ENCODE results near the gene FBXL5.

FBXL5 gene

DNA sequence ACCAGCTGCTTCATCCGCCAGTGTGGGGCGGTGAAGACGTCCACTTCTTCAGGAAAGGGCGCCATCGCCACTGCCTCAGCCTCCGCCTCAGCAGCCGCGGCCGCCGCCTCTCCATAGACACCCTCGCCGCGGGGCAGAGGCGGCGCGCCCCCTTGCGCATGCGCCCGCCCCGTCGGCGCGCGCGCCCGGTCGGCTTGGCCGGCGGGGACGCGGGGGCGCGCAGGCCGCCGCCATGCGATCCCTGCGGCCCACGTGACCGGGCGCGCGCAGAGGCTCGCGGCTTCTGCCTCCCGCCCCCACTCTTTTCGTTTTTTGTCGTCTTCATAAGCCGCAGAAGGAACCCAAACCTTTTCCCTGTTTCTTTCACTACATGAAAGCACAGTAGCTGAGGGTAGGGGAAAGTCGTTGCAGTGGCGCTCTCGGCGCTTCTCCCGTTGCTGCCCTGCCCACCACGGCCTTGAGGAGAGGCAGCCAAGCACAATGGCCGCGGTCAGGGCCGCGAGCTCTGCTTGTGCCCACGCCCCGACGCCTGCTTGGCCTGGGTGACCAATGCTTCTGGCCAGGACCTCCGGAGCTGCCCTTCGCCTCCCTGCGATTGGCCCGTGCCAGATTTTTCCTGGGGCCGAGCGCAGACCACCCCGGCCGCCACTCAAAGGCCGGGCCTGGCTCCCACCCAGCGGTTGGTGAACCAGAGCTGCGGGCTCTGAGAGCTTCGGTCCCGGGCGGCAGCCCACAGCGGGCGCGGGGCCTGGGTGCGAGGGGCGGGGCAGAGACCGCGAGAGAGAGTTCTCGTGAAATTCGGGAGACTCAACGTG is at the start of gene FBXL5:
TSS of gene FBXL5 (minus strand) at position 135 of the 815 bp plus-strand sequence. CDS start at position 65, 70 bp downstream.
- DNase-seq: peak; percentile 23 to 85

GRCh38 chr4:15704129-15704528 is 49.0 kb upstream of the FBXL5 start:
- DNase-seq: no peak

DNA sequence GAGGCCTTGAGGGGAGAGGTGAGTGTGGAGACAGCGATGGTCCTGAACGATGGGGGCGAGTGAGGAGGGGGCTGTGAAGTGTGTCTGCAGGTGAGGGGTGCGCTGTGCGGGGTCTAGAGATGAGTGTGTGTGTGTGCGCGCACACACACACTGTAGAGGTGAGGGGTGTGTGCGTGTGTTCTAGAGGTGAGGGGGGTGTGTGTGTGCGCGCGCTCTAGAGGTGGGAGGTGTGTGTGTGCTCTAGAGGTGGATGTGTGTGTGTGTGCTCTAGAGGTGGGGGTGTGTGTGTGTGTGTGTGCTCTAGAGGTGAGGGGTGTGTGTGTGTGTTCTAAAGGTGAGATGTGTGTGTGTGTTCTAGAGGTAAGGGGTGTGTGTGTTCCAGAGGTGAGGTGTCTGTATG is 48.3 kb upstream of the FBXL5 start:
- no peak for DNase-seq

GRCh38 chr4:15702941-15703403 is 47.8 kb upstream of the FBXL5 start, which contains the start of gene BST1:
Gene BST1 (plus strand): TSS chr4:15703065. CDS start chr4:15703145, 80 bp downstream.
- DNase-seq: no peak

GRCh38 chr4:15696866-15697265 is 41.7 kb upstream of the FBXL5 start:
- no peak for DNase-seq

DNA sequence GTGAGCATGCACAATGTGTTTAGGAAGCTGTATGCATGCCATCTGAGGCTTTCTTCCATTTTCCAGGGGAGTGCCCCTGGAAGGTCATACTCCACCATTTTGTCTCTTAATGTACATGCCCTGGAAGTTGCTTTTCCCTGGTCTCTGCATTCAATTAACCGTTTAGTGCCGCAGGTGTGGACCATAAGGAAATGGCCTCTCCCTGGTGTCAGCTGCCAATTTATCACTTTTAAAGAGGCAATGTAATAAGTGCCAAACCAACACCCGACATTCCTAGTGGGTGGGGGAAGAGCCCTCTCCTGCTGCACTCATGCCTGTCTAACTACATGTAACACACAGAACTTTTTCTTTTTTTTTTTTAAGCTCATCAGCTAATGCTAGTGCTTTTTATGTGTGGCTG is 40.6 kb upstream of the FBXL5 start:
- no peak for DNase-seq

GRCh38 chr4:15695240-15695699 is 40.1 kb upstream of the FBXL5 start:
- DNase-seq: peak in 1 of 2 experiments; percentile 49

- DNase-seq: no peak
Measured at GRCh38 chr4:15694431-15694830, 39.3 kb upstream of the FBXL5 start.

DNA sequence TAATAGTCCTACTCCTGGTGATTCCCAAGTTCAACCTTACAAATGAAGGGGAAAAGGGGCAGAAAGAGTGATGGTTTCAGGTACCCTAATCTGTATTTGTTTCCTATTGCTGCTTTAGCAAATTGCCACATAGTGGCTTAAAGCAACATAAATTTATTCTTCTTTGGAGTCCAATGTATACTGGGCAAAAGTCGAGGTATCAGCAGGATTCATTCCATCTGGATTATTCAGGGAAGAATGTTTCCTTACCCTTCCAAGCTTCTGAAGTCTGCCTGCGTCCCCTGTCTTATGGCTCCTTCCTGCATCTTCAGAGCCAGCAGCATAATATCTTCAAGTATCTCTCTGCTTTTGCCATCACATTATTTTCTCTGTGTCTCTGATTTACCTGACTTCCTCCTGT is 37.4 kb upstream of the FBXL5 start:
- DNase-seq: no peak

DNA sequence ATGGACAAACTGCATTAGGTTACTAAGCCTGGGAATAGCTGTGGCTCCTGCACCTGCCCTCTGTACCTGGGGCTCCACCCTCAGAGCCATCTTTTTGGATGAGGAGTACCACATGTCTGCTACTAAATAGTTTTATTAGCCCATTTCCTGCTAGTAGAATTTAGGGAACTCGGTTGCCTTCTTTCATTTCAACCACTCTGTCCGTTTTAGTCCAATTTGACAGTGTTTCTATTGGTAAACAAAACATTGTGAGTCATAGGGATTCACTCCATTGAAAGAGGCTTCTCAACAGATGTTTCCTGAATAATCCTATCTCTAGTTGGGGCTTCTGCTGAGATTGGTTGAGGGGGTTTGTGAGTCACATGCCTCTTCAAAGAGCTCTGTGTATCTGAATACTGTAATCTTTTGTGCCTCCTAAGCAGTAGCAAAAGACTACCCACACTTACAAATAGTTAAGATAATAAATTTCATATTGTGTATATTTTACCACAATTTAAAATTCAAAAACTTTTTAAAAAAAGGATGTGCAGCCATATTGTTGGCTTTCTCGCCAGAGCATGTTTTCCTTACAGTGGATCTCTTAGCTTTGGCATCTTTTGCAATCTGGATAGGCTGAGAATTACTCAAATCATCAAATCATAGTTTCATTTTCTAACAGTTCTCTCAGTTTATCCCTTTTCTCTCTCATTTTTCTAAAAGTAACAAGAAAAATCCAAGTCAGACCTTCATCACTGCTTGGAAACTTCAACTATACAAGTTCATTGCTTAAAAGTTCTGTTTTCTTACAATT is 36.4 kb upstream of the FBXL5 start:
- DNase-seq: peak in 1 of 2 experiments; percentile 5

DNA sequence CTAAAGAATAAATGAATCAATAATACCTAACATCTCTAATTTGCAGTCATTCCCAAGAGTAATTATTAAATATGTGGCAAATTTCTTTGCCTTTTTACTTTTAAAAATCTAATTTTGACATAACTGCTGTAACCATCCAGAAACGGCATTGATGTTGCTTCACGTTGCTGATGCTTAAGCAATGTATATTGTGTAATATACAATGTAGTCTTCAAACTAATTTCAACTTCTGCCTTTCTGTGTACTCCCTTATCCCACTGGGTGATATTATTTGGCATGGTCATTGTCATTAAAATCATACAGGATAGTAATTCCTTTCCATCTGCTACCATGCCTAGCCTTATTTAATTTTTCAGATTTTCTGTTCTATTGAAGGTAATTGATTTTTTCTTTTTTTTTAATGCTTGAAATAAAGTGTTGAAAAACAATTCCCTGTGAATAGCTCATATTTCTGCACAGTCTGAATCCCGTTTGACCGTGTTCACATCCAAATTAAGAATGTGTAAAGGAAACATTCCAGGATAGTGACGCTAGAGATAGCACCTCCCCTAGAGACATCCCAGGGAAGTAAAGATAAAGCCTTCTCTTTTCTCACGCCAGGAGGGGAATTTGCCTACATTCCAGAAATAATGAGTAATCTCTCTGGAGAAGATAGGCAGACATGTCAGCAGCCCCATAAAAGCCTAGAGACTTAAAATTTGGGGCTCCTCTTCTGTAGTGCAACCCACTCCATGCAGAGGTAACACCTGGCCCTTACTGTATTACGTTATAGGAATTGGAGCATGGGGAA is 35.1 kb upstream of the FBXL5 start:
- no peak for DNase-seq

DNA sequence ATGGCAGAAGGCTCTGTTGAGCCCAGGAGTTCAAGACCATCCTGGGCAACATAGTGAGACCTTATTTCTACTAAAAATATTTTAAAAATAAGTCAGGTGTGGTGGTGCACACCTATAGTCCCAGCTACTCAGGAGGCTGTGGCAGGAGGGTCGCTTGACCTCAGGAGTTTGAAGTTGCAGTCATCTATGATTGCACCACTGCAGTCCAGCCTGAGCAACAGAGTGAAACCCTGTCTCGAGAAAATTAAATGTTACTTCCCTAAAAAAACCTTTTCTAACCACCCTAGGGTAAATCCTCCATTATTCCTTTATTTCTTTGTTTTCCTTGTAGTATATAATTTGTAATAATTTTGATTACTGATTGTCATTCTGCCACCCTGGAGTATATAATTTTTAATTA is 34.4 kb upstream of the FBXL5 start:
- no peak for DNase-seq

GRCh38 chr4:15688051-15688450 is 32.9 kb upstream of the FBXL5 start:
- DNase-seq: no peak

DNA sequence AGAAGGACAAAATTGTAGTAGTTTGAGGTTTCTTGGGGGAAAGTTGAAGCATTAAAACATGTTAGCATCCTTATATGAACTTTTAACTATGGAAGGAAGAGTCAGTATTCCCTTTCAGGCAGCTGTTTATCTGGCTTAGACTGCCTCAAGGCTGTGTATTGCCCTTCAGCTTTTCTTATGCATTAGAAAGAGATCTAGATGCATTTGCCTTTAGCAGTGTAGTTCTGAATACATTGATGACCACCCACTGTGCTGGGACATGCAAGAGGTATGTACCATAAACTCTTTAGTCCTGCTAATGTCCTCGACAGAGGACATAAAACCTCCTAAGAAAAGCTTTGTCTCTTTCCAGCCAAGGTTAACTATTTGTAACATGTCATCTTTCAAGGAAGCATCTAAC is 29.3 kb upstream of the FBXL5 start:
- no peak for DNase-seq

GRCh38 chr4:15683143-15683495 is 28.0 kb upstream of the FBXL5 start:
- DNase-seq: no peak

- DNase-seq: no peak
Measured at GRCh38 chr4:15682242-15683142, 27.3 kb upstream of the FBXL5 start.

GRCh38 chr4:15681372-15682241 is 26.4 kb upstream of the FBXL5 start, which contains the start of gene FAM200B:
Gene FAM200B (plus strand): TSS chr4:15681827. CDS start chr4:15686978, 5,151 bp downstream.
- peak; percentile 94 to 97 for DNase-seq

GRCh38 chr4:15681067-15681371 is 25.9 kb upstream of the FBXL5 start:
- DNase-seq: no peak

DNA sequence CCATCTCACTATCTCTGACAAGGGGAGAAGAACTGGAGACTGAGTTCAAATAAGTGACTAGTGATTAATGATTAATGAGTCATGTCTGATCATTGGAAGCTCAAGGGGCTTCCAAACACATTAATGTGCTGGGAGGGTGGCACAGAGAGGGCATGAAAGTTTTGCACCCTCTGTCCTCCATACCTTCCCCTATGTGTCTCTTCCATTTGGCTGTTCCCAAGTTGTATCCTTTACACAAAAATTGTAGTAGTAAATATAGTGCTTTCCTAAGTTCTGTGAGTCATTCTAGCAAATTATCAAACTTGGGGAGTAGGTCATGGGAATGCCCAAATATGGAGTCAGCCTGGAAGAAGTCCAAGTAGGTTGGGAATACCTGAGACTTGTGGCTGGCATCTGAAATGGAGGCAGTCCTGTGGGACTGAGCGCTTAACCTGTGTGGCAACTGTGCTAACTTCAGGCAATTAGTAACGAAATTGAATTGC is 22.4 kb upstream of the FBXL5 start:
- no peak for DNase-seq

DNA sequence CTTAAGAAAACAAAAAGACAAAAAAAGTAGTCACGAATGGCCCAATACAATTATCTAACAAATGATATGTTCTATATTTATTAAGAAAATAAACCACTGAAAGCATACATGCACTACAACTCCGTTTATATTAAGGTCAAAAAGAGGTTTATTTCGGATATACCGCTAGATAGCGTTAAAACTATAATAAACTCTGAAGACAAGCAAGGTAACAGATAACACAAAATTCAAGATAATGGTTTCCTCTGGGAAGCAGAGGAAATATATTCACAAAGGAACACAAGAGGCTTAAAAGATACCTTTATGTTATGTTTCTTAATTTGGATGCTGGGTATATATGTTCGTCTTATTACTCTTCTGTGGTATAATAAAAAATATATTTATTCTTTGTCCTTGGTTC is 21.7 kb upstream of the FBXL5 start:
- DNase-seq: no peak

- DNase-seq: no peak
Measured at GRCh38 chr4:15676039-15676438, 20.9 kb upstream of the FBXL5 start.

All from NCI-H446 (cell line).